SK-N-SH (cell line): ENCODE measurements around the gene PRDM8. TPM values are rescaled to one million over a fixed set of nuclear protein-coding genes. Genes with fewer than 3 reads are reported as not detected.

ENCODE experiments used
- CTCF ChIA-PET: fragments of 300-600, 350-600 bp; formaldehyde crosslinking; extraction: SDS; loops from one replicate; lab custom pipeline; 2021; lab: Yijun Ruan, JAX
- POLR2A ChIA-PET: fragments of 350-600 bp; sonication (Branson Sonifier 250); formaldehyde crosslinking; extraction: SDS; loops from one replicate; lab custom pipeline; 2020; ENCODE audit warnings: antibody characterized with exemption, inconsistent platforms; lab: Yijun Ruan, JAX
- DNase-seq: peaks from one replicate; pipeline ENCODE4 v3.0.0; 2012
- H2AFZ ChIP-seq: fragments of 200-600 bp; sonication (generic); 2 replicates; pipeline ENCODE4 v1.8.1; 2016; ENCODE audit warnings: antibody characterized with exemption, mild to moderate bottlenecking, low read depth
- H3F3A ChIP-seq: fragments of 200-600 bp; sonication (generic); replicated peaks from 2 replicates; pipeline ENCODE3; 2016; ENCODE audit warnings: antibody characterized with exemption, mild to moderate bottlenecking; ENCODE audit not compliant: insufficient read depth
- H3K27ac ChIP-seq, 2 experiments: fragments of 200-500 bp in 1 of 2; fragments of 200-600 bp in 1 of 2; sonication (Bioruptor generic) in 1 of 2; sonication (generic), shearing (Covaris generic) in 1 of 2; 2 replicates each; pipeline versions ENCODE4 v1.5.1 to v1.6.1; 2014 to 2016; ENCODE audit warnings: low read depth in 2 of 2, inconsistent platforms in 1 of 2, low read length in 1 of 2, mild to moderate bottlenecking in 1 of 2, mixed read lengths in 1 of 2
- H3K27me3 ChIP-seq: fragments of 200-600 bp; sonication (generic), shearing (Covaris generic); 2 replicates; pipeline ENCODE4 v1.6.1; 2016; ENCODE audit warnings: mixed run types; ENCODE audit not compliant: insufficient read depth
- H3K36me3 ChIP-seq, 2 experiments: fragments of 200-500 bp in 1 of 2; fragments of 200-600 bp in 1 of 2; sonication (Bioruptor generic) in 1 of 2; sonication (generic) in 1 of 2; replicated peaks in 1 of 2; 2 replicates each; pipeline versions ENCODE3 to v1.5.1; 2014 to 2016; ENCODE audit warnings: low read length in 1 of 2, mild to moderate bottlenecking in 1 of 2; ENCODE audit not compliant: insufficient read depth in 2 of 2, control insufficient read depth in 1 of 2
- H3K4me1 ChIP-seq, 2 experiments: fragments of 200-500 bp in 1 of 2; fragments of 200-600 bp in 1 of 2; sonication (Bioruptor generic) in 1 of 2; sonication (generic), shearing (Covaris generic) in 1 of 2; 2 replicates each; pipeline versions ENCODE4 v1.5.1 to v1.6.1; 2014 to 2016; ENCODE audit warnings: low read depth in 1 of 2, low read length in 1 of 2, mixed run types in 1 of 2; ENCODE audit not compliant: insufficient read depth in 2 of 2, control insufficient read depth in 1 of 2
- H3K4me2 ChIP-seq: fragments of 200-600 bp; sonication (generic), shearing (Covaris generic); 2 replicates; pipeline ENCODE4 v1.6.1; 2017; ENCODE audit warnings: mixed run types
- H3K4me3 ChIP-seq, 2 experiments: fragments of 200-500 bp in 1 of 2; fragments of 200-600 bp in 1 of 2; sonication (Bioruptor generic) in 1 of 2; sonication (generic), shearing (Covaris generic) in 1 of 2; 2 replicates each; pipeline versions ENCODE4 v1.5.1 to v1.8.1; 2014 to 2016; ENCODE audit warnings: low read depth in 2 of 2, inconsistent platforms in 1 of 2, low read length in 1 of 2, mild to moderate bottlenecking in 1 of 2, mixed read lengths in 1 of 2, moderate library complexity in 1 of 2
- H3K79me2 ChIP-seq: fragments of 200-600 bp; sonication (generic); 2 replicates; pipeline ENCODE4 v1.8.1; 2017; ENCODE audit warnings: mild to moderate bottlenecking; ENCODE audit not compliant: insufficient read depth
- H3K9ac ChIP-seq: fragments of 200-600 bp; sonication (generic); 2 replicates; pipeline ENCODE4 v1.6.1; 2017; ENCODE audit warnings: mixed run types
- H3K9me2 ChIP-seq: fragments of 200-600 bp; sonication (generic); 2 replicates; pipeline ENCODE4 v1.6.1; 2017; ENCODE audit warnings: mixed run types
- H3K9me3 ChIP-seq: fragments of 200-600 bp; sonication (generic); 2 replicates; pipeline ENCODE4 v1.6.1; 2017; ENCODE audit warnings: mixed run types, mild to moderate bottlenecking, moderate library complexity
- H4K20me1 ChIP-seq: fragments of 200-600 bp; sonication (generic); 2 replicates; pipeline ENCODE4 v1.6.1; 2017; ENCODE audit warnings: mild to moderate bottlenecking, mixed run types; ENCODE audit not compliant: insufficient read depth
- CHD2 ChIP-seq: fragments of 150-350 bp; IDR thresholded peaks from 2 replicates; pipeline ENCODE4 v1.6.1; 2018; ENCODE audit warnings: low read length; ENCODE audit not compliant: partially characterized antibody
- EP300 ChIP-seq, 2 experiments: IDR thresholded peaks; 2 replicates each; pipeline versions ENCODE4 v1.4.0 to v1.6.1; 2012; ENCODE audit warnings: borderline replicate concordance in 1 of 2, low read depth in 1 of 2, low read length in 1 of 2
- EZH2phosphoT487 ChIP-seq: fragments of 200-600 bp; sonication (generic); IDR thresholded peaks from 2 replicates; pipeline ENCODE4 v1.6.1; 2017; ENCODE audit warnings: low read depth, mixed run types, mild to moderate bottlenecking, antibody characterized with exemption, moderate library complexity, borderline replicate concordance
- FOSL2 ChIP-seq: IDR thresholded peaks from 2 replicates; pipeline ENCODE4 v1.4.0; 2012; ENCODE audit warnings: low read depth, mild to moderate bottlenecking, moderate library complexity, borderline replicate concordance
- FOXJ3 ChIP-seq: sonication (generic); formaldehyde crosslinking; IDR thresholded peaks from 2 replicates; pipeline ENCODE4 v1.5.1; 2020; ENCODE audit warnings: mild to moderate bottlenecking, missing genetic modification reagents
- FOXM1 ChIP-seq: IDR thresholded peaks from 2 replicates; pipeline ENCODE4 v1.4.0; 2012; ENCODE audit warnings: low read depth, mild to moderate bottlenecking
- GABPA ChIP-seq: IDR thresholded peaks from 2 replicates; pipeline ENCODE4 v1.4.0; 2012; ENCODE audit warnings: low read depth, mild to moderate bottlenecking
- GATA2 ChIP-seq: sonication (generic); formaldehyde crosslinking; IDR thresholded peaks from 2 replicates; pipeline ENCODE4 v1.5.0; 2020; ENCODE audit warnings: mild to moderate bottlenecking, missing genetic modification reagents
- MXI1 ChIP-seq: IDR thresholded peaks from 2 replicates; pipeline ENCODE4 v1.6.1; 2012; ENCODE audit warnings: mild to moderate bottlenecking, low read depth, low read length, improper control_type of control experiment
- NFIC ChIP-seq: IDR thresholded peaks from 2 replicates; pipeline ENCODE4 v1.4.0; 2012; ENCODE audit warnings: borderline replicate concordance
- NRF1 ChIP-seq: IDR thresholded peaks from 2 replicates; pipeline ENCODE4 v1.6.1; 2012; ENCODE audit warnings: low read depth, mild to moderate bottlenecking, low read length
- POLR2AphosphoS5 ChIP-seq: IDR thresholded peaks from 2 replicates; pipeline ENCODE4 v1.6.1; 2012; ENCODE audit warnings: low read depth, low read length
- RCOR1 ChIP-seq: fragments of 150-350 bp; IDR thresholded peaks from 2 replicates; pipeline ENCODE4 v1.6.1; 2017; ENCODE audit warnings: antibody characterized with exemption, low read length
- RFX5 ChIP-seq: IDR thresholded peaks from 2 replicates; pipeline ENCODE4 v1.6.1; 2012; ENCODE audit warnings: mild to moderate bottlenecking, improper control_type of control experiment, low read length
- RXRA ChIP-seq: IDR thresholded peaks from 2 replicates; pipeline ENCODE4 v1.4.0; 2012; ENCODE audit warnings: low read depth, mild to moderate bottlenecking, borderline replicate concordance
- SIN3A ChIP-seq: IDR thresholded peaks from 2 replicates; pipeline ENCODE4 v1.6.1; 2012; ENCODE audit warnings: low read depth, mild to moderate bottlenecking, low read length, moderate library complexity, borderline replicate concordance
- TCF12 ChIP-seq: IDR thresholded peaks from 2 replicates; pipeline ENCODE4 v1.4.0; 2012
- TEAD4 ChIP-seq: IDR thresholded peaks from 2 replicates; pipeline ENCODE4 v1.4.0; 2012; ENCODE audit warnings: mild to moderate bottlenecking, borderline replicate concordance; ENCODE audit not compliant: insufficient read depth
- WGBS: methylation state at CpG from one replicate; pipeline ENCODE4 v1.1.6; 2017; ENCODE audit warnings: low lambda C conversion rate; 5-methylcytosine and 5-hydroxymethylcytosine counted together
- polyA plus RNA-seq, 3 experiments: library from polyadenylated mRNA; depleted of rRNA; stranded (reverse); fragments of >200 nt; gene quantifications; 2 replicates each; pipeline ENCODE4 v1.2.3, GENCODE V29; 2012
- TF ChIP-seq, protein P1 (sequence below): fragments of 150-350 bp; IDR thresholded peaks from 2 replicates; pipeline ENCODE4 v1.6.1; 2016; ENCODE audit warnings: mild to moderate bottlenecking, low read depth, low read length
- TF ChIP-seq, protein P2 (sequence below): IDR thresholded peaks from 2 replicates; pipeline ENCODE4; 2012
- TF ChIP-seq, protein P3 (sequence below): fragments of 150-350 bp; IDR thresholded peaks from 2 replicates; pipeline ENCODE4 v1.6.1; 2017; ENCODE audit warnings: antibody characterized with exemption, low read length, low read depth, borderline replicate concordance

PRDM8 gene
- polyA plus RNA-seq, 1 of the 3 experiments (the other 2 are of a cell fraction) = 3.5 TPM

DNA sequence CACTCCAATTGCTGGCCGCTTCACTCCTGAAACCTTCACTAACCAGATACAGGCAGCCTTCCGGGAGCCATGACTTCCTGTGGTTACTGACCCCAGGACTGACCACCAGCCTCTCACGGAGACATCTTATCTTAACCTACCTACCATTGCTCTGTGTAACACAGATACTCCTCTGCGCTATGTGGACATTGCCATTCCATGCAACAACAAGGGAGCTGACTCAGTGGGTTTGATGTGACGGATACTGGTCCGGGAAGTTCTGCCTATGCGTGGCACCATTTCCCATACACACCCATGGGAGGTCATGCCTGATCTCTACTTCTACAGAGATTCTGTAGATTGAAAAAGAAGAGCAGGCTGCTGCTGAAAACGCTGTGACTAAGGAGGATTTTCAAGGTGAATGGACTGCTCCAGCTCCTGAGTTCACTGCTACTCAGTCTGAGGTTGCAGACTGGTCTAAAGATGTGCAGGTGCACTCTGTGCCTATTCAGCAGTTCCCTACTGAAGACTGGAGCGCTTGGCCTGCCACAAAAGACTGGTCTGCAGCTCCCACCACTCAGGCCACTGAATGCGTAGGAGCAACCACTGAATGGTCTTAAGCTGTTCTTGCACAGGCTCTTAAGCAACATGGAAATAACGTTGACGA, 35.8 kb upstream of the PRDM8 start:
- CTCF ChIA-PET = interaction anchor here (2.2 kb wide), 1 partner anchor 22 kb away, joined by 6 read pairs; no protein-coding TSS in a partner anchor
- Histone ChIP-seq H3K36me3 (no peaks in the 10 kb centered on the region), H3K9me2 (no peaks in the 10 kb centered on the region), H2AFZ (no peak overlapping the region), H3K9ac (no peak overlapping the region), H3K27me3 (no peaks in the 10 kb centered on the region), H4K20me1 (no peaks in the 10 kb centered on the region), H3K79me2 (no peaks in the 10 kb centered on the region), H3F3A (no peaks in the 10 kb centered on the region)
- 92% methylated on average over 10 of the region's 12 CpGs for WGBS
- POLR2A ChIA-PET = no interaction called here
- TF ChIP-seq, protein P1, sequence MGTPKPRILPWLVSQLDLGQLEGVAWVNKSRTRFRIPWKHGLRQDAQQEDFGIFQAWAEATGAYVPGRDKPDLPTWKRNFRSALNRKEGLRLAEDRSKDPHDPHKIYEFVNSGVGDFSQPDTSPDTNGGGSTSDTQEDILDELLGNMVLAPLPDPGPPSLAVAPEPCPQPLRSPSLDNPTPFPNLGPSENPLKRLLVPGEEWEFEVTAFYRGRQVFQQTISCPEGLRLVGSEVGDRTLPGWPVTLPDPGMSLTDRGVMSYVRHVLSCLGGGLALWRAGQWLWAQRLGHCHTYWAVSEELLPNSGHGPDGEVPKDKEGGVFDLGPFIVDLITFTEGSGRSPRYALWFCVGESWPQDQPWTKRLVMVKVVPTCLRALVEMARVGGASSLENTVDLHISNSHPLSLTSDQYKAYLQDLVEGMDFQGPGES = no peak
- TF ChIP-seq FOSL2 (no peak), POLR2AphosphoS5 (no peak), SIN3A (no peak), CHD2 (no peak), RXRA (no peak), RCOR1 (no peak), NRF1 (no peak), FOXJ3 (CRISPR knock-in tag) (no peak), GATA2 (no peak), EZH2phosphoT487 (no peak)
- TF ChIP-seq, protein P2, sequence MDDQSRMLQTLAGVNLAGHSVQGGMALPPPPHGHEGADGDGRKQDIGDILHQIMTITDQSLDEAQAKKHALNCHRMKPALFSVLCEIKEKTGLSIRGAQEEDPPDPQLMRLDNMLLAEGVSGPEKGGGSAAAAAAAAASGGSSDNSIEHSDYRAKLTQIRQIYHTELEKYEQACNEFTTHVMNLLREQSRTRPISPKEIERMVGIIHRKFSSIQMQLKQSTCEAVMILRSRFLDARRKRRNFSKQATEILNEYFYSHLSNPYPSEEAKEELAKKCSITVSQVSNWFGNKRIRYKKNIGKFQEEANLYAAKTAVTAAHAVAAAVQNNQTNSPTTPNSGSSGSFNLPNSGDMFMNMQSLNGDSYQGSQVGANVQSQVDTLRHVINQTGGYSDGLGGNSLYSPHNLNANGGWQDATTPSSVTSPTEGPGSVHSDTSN = no peak
- TF ChIP-seq, all 33 proteins: peak for 0
- Histone ChIP-seq H3K4me1 (no peaks in the 10 kb centered on the region; a peak in 1 of 4 replicates), H3K9me3 (no peaks in the 10 kb centered on the region), H3K4me3 (no peak overlapping the region), H3K27ac (no peak overlapping the region), H3K4me2 (no peak overlapping the region)
- no peak for DNase-seq

DNA sequence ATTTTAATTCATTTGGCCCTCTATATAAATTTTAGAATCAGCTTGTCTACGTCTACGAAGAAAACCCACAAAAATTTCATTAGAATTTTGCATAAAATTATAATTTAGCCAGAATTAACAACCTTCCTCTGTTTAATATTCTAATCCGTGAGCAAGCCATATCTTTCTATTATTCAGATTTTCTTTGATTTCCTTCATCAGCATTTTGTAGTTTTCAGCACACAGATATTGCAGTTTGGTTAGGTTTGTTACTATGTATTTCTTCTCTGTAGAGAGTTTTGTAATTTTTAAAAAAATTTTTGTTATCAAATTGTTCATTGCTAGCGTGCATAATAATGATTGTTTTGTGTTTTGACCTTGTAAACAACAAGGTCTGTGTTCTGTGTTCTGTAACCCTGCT, 34.9 kb upstream of the PRDM8 start:
- no peaks in the 10 kb centered on the region for H3K9me3 ChIP-seq
- ChIA-PET POLR2A (no interaction called here), CTCF (no interaction called here)
- 80% methylated on average over 4 of the region's 4 CpGs for WGBS
- no peak overlapping the region for H3K9ac ChIP-seq
- H3K9me2 ChIP-seq = no peaks in the 10 kb centered on the region
- H3K36me3 ChIP-seq = no peaks in the 10 kb centered on the region
- H3K4me2 ChIP-seq = no peak overlapping the region
- no peaks in the 10 kb centered on the region for H3F3A ChIP-seq
- no peak overlapping the region for H3K4me3 ChIP-seq
- no peaks in the 10 kb centered on the region for H3K27me3 ChIP-seq
- no peak overlapping the region for H3K27ac ChIP-seq
- H3K4me1 ChIP-seq = no peaks in the 10 kb centered on the region; a peak in 1 of 4 replicates
- no peaks in the 10 kb centered on the region for H3K79me2 ChIP-seq
- no peak for TF ChIP-seq MXI1
- TF ChIP-seq GATA2 = no peak
- TF ChIP-seq FOXJ3 (CRISPR knock-in tag) = no peak
- TF ChIP-seq, protein P1 = no peak
- TF ChIP-seq TEAD4 = no peak
- TF ChIP-seq TCF12 = no peak
- TF ChIP-seq CHD2 = no peak
- TF ChIP-seq RFX5 = no peak
- no peak for TF ChIP-seq FOXM1
- no peak for TF ChIP-seq GABPA
- no peak for TF ChIP-seq EP300 (IDR thresholded peaks at IDR 0.05; ENCODE audit: borderline replicate concordance in 1 of 2, low read depth in 1 of 2, low read length in 1 of 2)
- TF ChIP-seq RXRA = no peak
- TF ChIP-seq NFIC = no peak
- TF ChIP-seq, protein P3, sequence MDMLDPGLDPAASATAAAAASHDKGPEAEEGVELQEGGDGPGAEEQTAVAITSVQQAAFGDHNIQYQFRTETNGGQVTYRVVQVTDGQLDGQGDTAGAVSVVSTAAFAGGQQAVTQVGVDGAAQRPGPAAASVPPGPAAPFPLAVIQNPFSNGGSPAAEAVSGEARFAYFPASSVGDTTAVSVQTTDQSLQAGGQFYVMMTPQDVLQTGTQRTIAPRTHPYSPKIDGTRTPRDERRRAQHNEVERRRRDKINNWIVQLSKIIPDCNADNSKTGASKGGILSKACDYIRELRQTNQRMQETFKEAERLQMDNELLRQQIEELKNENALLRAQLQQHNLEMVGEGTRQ = no peak
- no peak for TF ChIP-seq EZH2phosphoT487
- no peak for DNase-seq
- no peak overlapping the region for H2AFZ ChIP-seq
- no peaks in the 10 kb centered on the region for H4K20me1 ChIP-seq
